Ishikawa (cell line): Measurements from ENCODE around the gene CLDN4.
A peak's percentile ranks its signal among the peaks of the same experiment; 100 is the strongest.

Experiments
- CEBPB ChIP-seq: IDR thresholded peaks from 2 replicates; pipeline ENCODE4 v1.6.1; 2012
- CREB1 ChIP-seq: IDR thresholded peaks from 2 replicates; pipeline ENCODE4 v1.6.1; 2012; ENCODE audit warnings: low read depth
- EGR1 ChIP-seq: IDR thresholded peaks from 2 replicates; pipeline ENCODE4 v1.6.1; 2012
- EP300 ChIP-seq: IDR thresholded peaks from 2 replicates; pipeline ENCODE4 v1.6.1; 2012; ENCODE audit warnings: borderline replicate concordance
- FOXM1 ChIP-seq: IDR thresholded peaks from 2 replicates; pipeline ENCODE4 v1.6.1; 2012; ENCODE audit warnings: low read depth, borderline replicate concordance
- NFIC ChIP-seq: IDR thresholded peaks from 2 replicates; pipeline ENCODE4 v1.6.1; 2012
- RAD21 ChIP-seq: IDR thresholded peaks from 2 replicates; pipeline ENCODE4 v1.6.1; 2012; ENCODE audit warnings: low read depth
- TAF1 ChIP-seq: IDR thresholded peaks from 2 replicates; pipeline ENCODE4 v1.6.1; 2012; ENCODE audit warnings: low read depth, mild to moderate bottlenecking
- TEAD4 ChIP-seq: IDR thresholded peaks from 2 replicates; pipeline ENCODE4 v1.6.1; 2012
- YY1 ChIP-seq: IDR thresholded peaks from 2 replicates; pipeline ENCODE4 v1.6.1; 2012; ENCODE audit warnings: low read depth
- ZBTB7A ChIP-seq: IDR thresholded peaks from 2 replicates; pipeline ENCODE4 v1.6.1; 2012; ENCODE audit warnings: low read depth
- TF ChIP-seq, protein P1 (sequence below): IDR thresholded peaks from 2 replicates; pipeline ENCODE4 v1.6.1; 2012
- TF ChIP-seq, protein P2 (sequence below): IDR thresholded peaks from 2 replicates; pipeline ENCODE4 v1.6.1; 2012; ENCODE audit warnings: low read depth, mild to moderate bottlenecking
- TF ChIP-seq, protein P3 (sequence below): IDR thresholded peaks from 2 replicates; pipeline ENCODE4 v1.6.1; 2012

The CLDN4 gene

DNA sequence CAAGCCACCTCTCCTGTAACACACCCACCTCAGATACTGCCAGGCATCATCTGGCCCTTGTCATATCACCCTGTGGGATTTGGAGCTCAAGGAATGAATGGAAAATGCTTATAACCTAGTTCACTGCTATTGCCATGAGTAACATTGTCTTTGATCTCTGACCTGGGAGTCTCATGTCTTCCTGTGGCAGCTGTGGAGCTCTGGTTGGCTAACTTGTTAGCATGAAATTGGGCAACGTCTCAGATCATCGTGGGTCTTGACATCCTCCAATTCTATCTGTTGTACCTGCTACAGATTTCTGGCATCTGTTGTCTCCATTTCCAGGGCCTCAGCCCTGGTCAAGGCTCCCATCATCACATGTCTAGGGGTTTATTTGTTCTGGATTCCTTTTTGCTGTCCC lies 28.0 kb downstream of the CLDN4 start:
- TF ChIP-seq TEAD4: no peak

DNA sequence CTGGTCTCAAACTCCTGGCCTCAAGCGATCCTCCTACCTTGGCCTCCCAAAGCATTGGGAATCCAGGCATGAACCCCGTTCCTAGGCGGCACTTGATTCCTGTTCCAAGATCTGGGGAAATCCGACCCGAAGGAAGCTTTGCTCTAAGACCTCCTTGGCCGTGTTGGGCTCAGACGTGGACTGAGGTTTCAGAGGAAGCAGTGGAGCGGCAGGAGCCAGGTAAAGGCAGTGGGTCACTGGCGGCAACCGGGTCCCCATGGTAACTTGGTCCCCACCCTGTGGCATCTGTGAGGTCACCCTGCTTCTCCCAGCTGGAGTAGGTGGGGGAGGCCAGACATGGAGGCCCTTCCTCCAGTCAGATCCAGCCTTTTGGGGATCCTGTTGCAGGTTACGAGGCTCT lies 30.1 kb downstream of the CLDN4 start, which contains the start of gene TMEM270:
TMEM270 (plus strand) TSS at position 301 of the 400 bp plus-strand sequence; CDS start at position 337, 36 bp downstream.
- TF ChIP-seq TEAD4: no peak
- TF ChIP-seq EP300: no peak
- TF ChIP-seq NFIC: no peak
- TF ChIP-seq YY1: no peak
- no peak for TF ChIP-seq EGR1
- TF ChIP-seq RAD21: no peak
- TF ChIP-seq, protein P1, sequence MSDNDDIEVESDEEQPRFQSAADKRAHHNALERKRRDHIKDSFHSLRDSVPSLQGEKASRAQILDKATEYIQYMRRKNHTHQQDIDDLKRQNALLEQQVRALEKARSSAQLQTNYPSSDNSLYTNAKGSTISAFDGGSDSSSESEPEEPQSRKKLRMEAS: no peak
- no peak for TF ChIP-seq CREB1
- TF ChIP-seq, protein P2, sequence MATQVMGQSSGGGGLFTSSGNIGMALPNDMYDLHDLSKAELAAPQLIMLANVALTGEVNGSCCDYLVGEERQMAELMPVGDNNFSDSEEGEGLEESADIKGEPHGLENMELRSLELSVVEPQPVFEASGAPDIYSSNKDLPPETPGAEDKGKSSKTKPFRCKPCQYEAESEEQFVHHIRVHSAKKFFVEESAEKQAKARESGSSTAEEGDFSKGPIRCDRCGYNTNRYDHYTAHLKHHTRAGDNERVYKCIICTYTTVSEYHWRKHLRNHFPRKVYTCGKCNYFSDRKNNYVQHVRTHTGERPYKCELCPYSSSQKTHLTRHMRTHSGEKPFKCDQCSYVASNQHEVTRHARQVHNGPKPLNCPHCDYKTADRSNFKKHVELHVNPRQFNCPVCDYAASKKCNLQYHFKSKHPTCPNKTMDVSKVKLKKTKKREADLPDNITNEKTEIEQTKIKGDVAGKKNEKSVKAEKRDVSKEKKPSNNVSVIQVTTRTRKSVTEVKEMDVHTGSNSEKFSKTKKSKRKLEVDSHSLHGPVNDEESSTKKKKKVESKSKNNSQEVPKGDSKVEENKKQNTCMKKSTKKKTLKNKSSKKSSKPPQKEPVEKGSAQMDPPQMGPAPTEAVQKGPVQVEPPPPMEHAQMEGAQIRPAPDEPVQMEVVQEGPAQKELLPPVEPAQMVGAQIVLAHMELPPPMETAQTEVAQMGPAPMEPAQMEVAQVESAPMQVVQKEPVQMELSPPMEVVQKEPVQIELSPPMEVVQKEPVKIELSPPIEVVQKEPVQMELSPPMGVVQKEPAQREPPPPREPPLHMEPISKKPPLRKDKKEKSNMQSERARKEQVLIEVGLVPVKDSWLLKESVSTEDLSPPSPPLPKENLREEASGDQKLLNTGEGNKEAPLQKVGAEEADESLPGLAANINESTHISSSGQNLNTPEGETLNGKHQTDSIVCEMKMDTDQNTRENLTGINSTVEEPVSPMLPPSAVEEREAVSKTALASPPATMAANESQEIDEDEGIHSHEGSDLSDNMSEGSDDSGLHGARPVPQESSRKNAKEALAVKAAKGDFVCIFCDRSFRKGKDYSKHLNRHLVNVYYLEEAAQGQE: no peak

DNA sequence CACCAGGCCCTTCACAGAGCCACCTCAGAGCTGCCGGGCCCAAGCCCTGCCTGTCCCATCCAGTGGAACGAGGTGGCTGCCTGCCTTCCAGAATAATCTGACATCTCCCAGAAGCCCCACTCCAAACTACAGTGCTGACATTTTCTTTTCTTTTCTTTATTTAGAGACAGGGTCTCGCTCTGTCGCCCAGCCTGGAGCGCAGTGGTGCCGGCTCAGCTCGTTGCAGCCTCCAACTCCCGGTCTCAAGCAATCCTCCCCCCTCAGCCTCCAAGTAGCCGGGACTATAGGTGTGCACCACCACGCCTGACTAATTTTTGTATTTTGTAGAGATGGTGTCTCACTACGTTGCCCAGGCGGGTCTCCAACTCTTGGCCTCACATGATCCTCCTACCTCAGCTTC lies 30.5 kb downstream of the CLDN4 start:
- TF ChIP-seq RAD21: no peak
- no peak for TF ChIP-seq FOXM1
- no peak for TF ChIP-seq CREB1
- no peak for TF ChIP-seq ZBTB7A
- TF ChIP-seq, protein P3, sequence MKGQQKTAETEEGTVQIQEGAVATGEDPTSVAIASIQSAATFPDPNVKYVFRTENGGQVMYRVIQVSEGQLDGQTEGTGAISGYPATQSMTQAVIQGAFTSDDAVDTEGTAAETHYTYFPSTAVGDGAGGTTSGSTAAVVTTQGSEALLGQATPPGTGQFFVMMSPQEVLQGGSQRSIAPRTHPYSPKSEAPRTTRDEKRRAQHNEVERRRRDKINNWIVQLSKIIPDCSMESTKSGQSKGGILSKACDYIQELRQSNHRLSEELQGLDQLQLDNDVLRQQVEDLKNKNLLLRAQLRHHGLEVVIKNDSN: no peak
- TF ChIP-seq, protein P1: no peak
- TF ChIP-seq, protein P2: no peak
- TF ChIP-seq TAF1: no peak
- no peak for TF ChIP-seq EP300
- no peak for TF ChIP-seq YY1

DNA sequence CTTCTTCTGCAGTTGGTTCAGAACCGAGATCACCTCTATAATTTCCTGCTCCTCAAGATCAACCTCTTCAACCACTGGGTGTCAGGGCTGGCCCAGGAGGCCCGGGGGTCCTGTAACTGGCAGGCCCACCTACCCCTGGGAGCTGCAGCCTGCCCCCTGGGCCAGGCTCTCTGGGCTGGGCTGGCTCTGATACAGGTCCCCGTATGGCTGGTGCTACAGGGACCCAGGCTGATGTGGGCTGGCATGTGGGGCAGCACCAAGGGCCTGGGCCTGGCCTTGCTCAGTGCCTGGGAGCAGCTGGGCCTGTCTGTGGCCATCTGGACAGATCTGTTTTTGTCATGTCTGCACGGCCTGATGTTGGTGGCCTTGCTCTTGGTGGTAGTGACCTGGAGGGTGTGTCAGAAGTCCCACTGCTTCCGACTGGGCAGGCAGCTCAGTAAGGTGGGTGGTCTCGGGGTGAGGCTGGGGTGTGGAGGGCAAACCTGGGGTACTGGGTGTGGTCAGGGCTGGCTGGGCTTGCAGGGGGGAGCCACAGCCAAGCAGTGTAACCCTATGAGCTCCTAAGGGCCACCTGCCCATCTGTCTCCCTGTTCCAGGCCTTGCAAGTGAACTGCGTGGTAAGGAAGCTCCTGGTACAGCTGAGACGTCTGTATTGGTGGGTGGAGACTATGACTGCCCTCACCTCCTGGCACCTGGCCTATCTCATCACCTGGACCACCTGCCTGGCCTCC lies 34.4 kb downstream of the CLDN4 start:
- TF ChIP-seq, protein P1: no peak
- no peak for TF ChIP-seq TAF1
- no peak for TF ChIP-seq ZBTB7A
- TF ChIP-seq NFIC: no peak
- no peak for TF ChIP-seq CEBPB
- TF ChIP-seq CREB1: no peak
- TF ChIP-seq EP300: no peak
- TF ChIP-seq, protein P2: no peak
- TF ChIP-seq EGR1: no peak

DNA sequence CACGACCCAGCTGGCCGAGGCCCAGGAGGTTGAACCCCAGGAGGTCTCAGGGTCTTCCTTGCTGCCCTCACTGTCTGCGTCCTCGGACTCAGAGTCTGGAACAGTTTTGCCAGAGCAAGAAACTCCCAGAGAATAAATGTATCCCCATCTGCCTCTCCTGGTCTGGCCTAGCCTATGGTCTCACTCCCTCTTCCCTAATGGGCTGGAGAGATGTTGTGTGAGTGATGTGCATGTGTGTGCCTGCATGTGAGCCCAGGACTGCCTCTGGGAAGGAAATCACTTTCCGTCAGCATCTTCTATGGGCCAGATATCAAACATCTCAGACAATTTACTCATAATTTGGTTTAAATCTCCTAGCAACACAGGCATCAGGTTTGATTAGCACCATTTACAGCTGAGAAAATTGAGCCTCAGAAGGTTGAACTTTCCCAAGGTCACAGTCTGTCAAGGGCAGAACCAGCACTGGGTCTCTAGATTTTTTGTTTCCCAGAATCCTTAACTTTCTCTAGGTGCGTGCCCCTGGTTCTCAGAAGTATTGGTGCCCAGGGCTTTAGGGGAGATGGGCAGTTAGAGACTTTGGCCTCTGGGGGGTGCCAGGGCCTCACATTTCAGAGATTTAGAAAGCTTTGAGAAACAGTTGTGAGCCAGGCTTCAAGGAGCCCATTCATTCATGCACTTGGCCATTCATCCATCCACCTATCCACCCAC lies 35.1 kb downstream of the CLDN4 start:
- peak; percentile 91 for TF ChIP-seq RAD21
- no peak for TF ChIP-seq EGR1
